HG03280 (cell line): ENCODE results near the gene AFAP1L2.

Source experiments
- ATAC-seq: cut with Tn5 transposase; IDR thresholded peaks from one replicate; pipeline ENCODE4 v1.9.1; 2021; ENCODE audit warnings: mild to moderate bottlenecking, moderate library complexity; ENCODE audit not compliant: unreplicated experiment

The AFAP1L2 gene

DNA sequence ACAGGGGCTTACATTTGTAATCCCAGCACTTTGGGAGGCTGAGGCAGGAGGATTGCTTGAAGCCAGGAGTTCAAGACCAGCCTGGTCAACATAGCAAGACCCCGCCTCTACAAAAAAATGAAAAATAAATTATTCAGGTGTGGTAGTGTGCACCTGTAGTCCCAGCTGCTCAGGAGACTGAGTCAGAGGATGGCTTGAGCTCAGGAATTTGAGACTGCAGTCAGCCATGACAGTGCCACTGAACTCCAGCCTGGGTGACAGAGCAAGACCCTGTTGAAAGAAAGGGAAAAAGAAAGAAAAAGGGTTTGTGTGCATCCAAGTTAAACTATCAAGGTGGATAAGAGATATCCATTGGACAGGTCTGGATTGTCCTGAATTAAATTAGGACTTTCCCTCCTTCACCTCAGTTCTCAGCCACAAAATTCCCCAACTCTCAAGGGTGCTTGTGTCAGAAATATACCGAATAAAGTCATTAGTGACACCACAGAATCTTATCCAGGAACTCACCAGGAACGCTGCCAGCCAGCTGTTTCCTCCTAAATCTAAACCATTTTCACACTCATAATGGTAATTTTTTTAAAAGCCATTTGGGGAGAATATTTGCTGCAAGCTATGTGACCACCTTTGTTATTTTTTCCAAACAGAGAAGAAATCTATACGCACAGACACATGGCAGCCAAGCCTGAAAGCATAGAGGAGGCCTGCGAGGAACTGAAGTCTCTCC is 12.0 kb downstream of the AFAP1L2 start:
- ATAC-seq = no peak

DNA sequence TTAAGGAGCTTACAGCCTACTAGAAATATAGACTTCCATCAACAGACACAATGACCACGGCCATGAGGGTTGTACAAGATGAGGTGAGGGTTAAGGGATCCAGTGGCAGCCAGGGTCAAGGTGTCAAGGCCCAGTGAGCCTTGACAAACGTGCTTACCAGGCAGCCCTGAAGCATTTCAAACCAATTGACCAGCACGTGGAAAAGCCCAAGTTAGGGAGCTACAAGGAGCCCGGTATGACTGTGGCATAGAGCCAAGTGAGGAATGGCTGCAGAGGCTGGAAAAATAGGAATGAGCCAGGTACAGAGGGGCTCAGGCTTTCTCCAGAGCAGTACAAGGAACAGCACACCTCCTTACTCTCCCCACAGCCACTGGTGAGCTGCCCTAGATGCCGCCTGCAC is 12.7 kb downstream of the AFAP1L2 start:
- ATAC-seq = no peak

- ATAC-seq = no peak
These were observed 14.9 kb downstream of the AFAP1L2 start for GRCh38 chr10:114389426-114389825.

DNA sequence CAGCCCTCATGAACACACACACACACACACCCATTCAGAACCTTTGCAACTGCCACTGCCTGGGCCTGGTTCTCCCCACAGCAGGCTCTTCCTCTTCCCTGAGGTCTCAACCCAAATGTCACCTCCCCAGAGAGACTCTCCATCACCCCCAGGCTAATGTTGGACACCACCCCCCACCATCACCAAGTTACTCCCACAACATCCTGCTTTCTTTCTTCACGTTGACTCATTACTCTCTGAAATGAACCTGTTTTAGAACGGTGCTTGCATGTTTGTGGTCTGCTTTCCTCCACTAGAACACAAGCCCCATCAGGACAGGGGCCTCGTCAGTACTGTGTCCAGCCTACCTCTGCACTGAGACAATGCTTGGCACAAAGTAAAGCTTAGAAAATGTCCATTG is 16.0 kb downstream of the AFAP1L2 start:
- peak; percentile 47 for ATAC-seq

DNA sequence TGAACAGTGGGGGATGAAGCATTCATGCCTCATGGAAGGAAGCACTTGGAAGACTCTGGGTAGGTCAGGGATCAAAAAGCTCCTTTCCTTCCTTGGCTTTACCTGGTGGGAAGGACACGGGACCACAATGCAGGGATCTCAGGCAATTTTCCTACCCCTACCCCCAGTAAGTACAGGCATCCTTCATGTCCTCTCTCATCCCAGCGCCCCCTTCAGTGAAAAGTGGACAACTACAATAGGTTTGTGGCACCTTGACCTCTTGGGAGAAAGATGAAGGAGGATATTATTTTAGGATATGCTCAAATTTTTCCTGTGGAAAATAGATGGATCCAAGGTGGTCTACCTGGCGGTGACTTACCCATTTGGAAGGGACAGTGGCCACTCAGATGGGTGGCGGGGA is 16.5 kb downstream of the AFAP1L2 start:
- no peak for ATAC-seq

DNA sequence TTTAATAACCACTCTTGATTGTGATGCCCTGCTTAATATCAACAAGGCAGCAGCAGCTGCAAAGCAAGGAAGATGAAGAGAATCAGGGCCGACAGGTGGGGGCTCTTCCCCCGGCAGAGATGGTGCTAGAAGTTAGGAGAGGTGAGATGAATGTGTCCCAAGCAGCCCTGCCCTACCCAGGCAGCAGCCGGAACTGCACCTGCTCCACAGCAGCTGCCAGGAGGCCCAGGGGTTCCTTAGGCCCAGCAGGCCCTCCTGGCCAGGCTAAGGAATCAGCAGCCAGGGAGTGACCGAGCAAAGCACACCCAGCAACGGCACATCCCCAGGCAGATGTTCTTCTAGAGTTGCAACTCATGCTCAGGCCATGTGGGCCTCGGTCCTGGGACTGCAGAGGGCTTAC is 17.9 kb downstream of the AFAP1L2 start:
- ATAC-seq = no peak

DNA sequence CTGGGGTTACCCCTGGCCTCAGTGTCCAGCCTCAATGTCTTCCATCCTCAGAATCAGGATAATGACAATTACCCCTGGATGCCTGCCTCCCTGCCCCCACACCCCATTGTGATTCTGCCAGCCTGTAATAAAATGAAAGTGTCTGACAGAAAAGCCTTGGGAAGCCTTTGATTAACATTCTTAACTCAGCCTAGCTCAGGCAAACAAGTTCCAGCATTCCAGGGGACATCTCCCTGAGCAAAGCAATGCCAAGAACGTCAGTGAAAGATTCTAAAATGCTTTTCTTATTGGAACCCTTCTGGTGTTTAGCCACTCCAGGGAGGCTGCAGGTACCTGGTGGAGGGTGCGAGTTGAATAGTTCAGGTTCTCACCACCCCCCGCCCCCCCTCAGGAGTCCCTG is 18.7 kb downstream of the AFAP1L2 start:
- ATAC-seq = no peak

DNA sequence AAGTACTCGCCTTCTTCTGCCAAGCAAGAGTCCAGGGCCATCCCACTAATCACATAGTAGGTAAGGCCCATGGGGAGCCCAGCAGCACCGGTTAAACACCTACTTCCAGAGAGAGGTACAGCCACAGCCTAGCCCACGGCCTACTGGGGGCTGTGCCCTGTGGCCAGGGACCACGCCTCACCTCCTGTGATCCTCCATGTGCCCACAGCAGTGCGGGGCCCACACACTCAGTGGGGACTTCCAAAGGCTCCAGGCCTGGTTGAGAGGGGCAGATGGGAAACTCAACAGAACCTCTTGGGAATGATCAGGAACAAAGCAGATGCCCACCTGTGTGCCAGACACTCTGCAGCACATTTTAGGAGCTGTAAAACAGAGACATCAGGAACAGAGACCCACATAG is 19.7 kb downstream of the AFAP1L2 start:
- ATAC-seq = no peak

DNA sequence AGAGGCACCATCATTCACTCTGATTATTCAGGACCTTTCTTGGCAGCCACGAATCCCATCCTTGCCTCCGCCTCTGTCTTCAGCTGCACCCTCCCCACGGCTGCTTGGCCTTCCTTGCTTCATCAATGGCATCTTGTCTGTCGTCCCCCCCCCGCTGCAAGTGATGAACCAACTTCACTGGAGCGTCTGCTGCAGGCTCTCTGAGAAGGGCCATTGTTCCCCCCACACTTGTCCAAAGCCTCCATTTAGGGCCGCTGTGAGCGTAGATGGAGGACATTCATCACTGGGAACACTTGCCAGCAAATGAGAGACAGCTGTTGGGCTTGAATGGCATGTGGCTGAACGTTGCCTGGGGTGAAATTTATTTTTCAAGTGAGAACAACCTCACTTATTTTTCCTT is 20.1 kb downstream of the AFAP1L2 start:
- ATAC-seq = no peak

GRCh38 chr10:114380797-114381196 is 23.5 kb downstream of the AFAP1L2 start:
- ATAC-seq = no peak

- ATAC-seq = no peak
These were observed 24.2 kb downstream of the AFAP1L2 start for GRCh38 chr10:114380060-114380459.

DNA sequence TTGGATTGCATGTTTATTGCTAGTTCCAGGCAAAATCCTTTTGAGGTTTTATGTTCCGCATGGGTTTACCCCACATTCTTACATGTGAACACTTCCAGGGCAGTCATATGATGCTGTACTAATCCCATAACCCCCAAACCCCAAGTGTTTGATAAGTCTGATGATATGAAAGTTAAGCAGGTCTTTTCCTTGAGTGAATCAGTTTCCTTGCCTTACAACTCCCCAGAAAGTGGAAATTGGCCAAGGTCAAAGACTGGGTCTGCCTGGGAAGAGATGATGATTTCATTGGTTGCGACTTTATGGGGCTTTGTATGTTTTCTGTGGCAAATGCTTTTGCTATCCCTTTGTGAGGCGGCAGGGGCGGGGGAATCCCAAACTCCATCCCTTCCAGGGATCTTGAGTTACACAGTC is 24.7 kb downstream of the AFAP1L2 start:
- no peak for ATAC-seq

GRCh38 chr10:114376523-114376922 is 27.8 kb downstream of the AFAP1L2 start:
- no peak for ATAC-seq

GRCh38 chr10:114375047-114375446 is 29.3 kb downstream of the AFAP1L2 start:
- no peak for ATAC-seq

DNA sequence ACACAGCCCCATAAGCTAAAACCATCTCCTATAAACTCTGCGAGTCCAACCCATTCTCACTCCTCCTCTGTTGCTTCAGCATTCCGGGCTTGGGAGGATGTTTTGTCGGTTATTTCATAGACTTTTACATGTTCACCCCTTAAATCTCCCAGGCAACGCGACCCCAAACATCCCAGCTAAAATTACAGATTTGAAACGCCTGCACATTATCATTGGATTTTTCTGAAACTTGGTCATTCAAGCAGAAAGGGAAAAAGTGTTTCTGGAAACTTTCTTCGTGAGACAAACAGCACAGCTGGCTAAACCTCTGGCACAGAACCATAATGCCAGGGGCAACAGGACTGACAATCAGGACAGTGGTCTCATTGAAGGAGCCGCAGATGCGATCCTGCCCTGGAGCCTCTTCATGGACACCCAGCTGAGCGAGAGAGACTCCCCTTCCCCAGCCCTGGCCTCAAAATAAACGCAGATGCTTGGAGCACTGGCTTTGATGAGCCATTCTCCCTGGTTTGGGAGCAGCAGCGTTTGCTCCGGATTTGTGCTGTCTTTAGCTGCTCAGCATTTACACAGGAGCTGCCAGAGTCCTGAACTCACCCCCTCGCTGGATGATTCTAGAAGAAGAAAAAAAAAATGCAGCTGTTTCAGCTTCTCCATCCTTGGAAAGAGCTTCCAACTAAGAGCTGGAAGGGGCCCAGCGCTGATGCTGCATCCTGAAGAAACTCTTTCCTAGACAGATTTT is 30.1 kb downstream of the AFAP1L2 start:
- no peak for ATAC-seq

GRCh38 chr10:114373631-114374030 is 30.7 kb downstream of the AFAP1L2 start:
- no peak for ATAC-seq

DNA sequence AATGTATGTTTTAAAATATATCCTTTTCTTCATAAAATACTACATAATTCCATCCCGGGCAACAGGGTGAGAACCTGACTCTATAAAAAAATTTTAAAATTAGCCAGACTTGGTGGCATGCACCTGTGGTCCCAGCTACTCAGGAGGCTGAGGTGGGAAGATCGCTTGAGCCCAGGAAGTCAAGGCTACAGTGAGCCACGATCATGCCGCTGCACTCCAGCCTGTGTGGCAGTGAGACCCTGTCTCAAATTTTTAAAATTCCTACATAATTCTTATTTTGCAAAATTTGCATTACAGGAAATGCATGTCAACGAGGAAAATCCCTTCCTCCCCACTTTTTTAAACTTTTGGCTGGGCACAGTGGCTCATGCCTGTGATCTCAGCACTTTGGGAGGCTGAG is 31.3 kb downstream of the AFAP1L2 start:
- ATAC-seq = no peak

- no peak for ATAC-seq
These were observed 32.1 kb downstream of the AFAP1L2 start for GRCh38 chr10:114372179-114372578.

DNA sequence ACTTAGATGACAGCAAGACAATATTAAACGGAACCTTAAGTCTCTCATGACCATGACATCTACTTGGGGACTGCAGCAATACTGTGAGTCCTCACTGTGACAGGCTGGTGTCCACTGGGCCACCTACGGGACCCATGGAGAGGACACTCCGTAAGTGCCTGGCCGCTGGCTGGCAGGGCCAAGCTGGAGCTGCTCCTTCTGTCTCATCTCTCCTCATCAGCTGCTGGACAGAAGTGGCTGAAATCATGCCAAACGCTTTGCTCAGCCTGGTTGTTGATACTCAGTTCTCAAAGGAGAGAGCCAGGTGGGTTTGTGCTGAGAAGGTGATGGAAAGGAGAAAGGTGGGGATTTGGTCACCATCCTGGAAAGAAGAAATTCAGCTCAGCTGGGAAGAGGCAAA is 33.3 kb downstream of the AFAP1L2 start:
- no peak for ATAC-seq

- no peak for ATAC-seq
These were observed 34.1 kb downstream of the AFAP1L2 start for GRCh38 chr10:114370199-114370598.

DNA sequence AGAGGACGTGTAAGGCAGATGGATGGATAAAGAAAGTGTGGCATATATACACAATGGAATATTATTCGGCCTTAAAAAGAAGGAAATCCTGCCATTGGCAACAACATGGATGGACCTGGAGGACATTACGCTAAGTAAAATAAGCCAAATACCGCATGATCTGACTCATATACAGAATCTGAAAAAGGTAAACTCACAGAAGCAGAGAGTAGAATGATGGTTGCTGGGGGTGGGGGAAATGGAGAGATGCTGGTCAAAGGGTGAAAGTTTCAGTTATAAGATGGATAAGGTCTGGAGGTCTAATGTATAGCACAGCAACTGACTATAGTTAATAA is 36.3 kb downstream of the AFAP1L2 start:
- no peak for ATAC-seq

- ATAC-seq = no peak
These were observed 36.8 kb downstream of the AFAP1L2 start for GRCh38 chr10:114367351-114368056.
